ENCODE measurements around the gene CARS1.

Gene CARS1

DNA sequence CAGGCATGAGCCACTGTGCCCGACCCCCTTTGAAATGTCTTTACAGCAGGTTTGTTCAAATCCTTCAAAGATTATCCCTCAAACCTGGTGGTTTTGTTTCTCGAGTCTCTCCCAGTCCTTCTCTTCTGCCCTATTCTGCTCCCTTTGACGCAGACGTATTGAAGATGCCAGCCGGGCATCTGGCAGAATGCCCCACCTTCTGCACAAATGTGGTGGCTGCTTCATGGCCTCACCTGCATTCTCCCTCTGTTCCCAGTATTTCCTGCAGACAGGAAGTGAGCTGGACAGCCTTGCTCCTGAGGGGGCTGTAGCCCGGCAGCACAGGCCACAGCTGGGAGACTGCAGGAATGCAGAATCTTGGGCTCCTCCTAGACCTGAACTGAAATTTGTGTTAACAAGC is 60.2 kb downstream of the CARS1 start:
- ChIA-PET CTCF (interaction anchor here (0.6 to 1.0 kb wide), 2 partner anchors 22 to 72 kb away, joined by 4 read pairs; no protein-coding TSS in a partner anchor), POLR2A (interaction anchor here (1.0 kb wide), 1 partner anchor 17 kb away, joined by 3 read pairs; no protein-coding TSS in a partner anchor)
- DNase-seq (ENCODE audit: extremely low spot score): no peak
- no peak for TF ChIP-seq FOXK2 (IDR thresholded peaks at IDR 0.05)
- TF ChIP-seq FOXM1 (IDR thresholded peaks at IDR 0.05; ENCODE audit: borderline replicate concordance): no peak
- TF ChIP-seq TARDBP (IDR thresholded peaks at IDR 0.05): no peak
- TF ChIP-seq L3MBTL2 (conservative IDR thresholded peaks at IDR 0.05): no peak
- no peak for TF ChIP-seq CTBP1 (IDR thresholded peaks at IDR 0.05; ENCODE audit: borderline replicate concordance)
- TF ChIP-seq ZNF384 (IDR thresholded peaks at IDR 0.05): no peak
- no peak for TF ChIP-seq SUZ12 (IDR thresholded peaks at IDR 0.05)
- no peak for TF ChIP-seq ELF4 (IDR thresholded peaks at IDR 0.05)
- no peak for TF ChIP-seq NFRKB (IDR thresholded peaks at IDR 0.05)
- no peak for TF ChIP-seq LEF1 (IDR thresholded peaks at IDR 0.05; ENCODE audit: borderline replicate concordance)
- TF ChIP-seq ARNT (IDR thresholded peaks at IDR 0.05): no peak
- no peak for TF ChIP-seq FOXA1 (IDR thresholded peaks at IDR 0.05)
- no peak for TF ChIP-seq BHLHE40 (IDR thresholded peaks at IDR 0.05; ENCODE audit: borderline replicate concordance)
- TF ChIP-seq, protein P1, sequence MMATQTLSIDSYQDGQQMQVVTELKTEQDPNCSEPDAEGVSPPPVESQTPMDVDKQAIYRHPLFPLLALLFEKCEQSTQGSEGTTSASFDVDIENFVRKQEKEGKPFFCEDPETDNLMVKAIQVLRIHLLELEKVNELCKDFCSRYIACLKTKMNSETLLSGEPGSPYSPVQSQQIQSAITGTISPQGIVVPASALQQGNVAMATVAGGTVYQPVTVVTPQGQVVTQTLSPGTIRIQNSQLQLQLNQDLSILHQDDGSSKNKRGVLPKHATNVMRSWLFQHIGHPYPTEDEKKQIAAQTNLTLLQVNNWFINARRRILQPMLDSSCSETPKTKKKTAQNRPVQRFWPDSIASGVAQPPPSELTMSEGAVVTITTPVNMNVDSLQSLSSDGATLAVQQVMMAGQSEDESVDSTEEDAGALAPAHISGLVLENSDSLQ (IDR thresholded peaks at IDR 0.05): no peak
- TF ChIP-seq SP1 (IDR thresholded peaks at IDR 0.05): no peak
- TF ChIP-seq HDGF (IDR thresholded peaks at IDR 0.05; ENCODE audit: borderline replicate concordance): no peak

DNA sequence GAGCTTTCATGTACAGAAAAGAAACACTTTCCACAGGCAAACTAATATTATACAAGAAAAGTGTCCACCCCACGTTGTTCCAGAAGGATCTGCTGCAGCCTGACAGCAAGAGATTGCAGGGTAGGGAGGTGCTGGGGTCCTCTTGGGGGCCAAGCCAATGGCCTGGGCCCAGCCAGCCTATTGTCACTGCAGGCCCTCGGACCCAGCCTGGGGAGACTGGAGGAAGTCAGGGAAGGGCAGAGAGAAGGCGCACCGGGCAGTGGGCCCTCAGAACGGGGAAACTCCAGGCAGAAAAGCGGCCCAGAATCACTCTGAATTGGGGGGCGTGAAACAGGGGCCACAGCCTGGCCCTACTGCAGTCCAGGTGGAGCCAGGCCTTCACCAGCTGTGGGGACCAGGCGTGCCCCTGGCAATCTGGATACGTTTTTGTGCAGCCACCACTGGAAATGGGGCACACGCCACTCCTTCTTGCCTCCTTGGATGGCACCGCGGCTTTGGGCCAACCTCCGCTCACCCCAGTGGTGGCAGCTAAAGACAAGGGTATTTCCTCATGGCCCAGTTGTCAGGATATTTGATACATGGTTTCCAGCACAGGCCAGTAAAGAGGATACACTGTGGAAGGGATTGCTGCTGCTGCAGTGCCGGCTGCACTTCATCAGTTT is 61.2 kb downstream of the CARS1 start:
- DNase-seq (ENCODE audit: extremely low spot score): no peak
- POLR2A ChIA-PET: no interaction called here
- CTCF ChIA-PET: no interaction called here
- TF ChIP-seq SUZ12 (IDR thresholded peaks at IDR 0.05) (no peak), FOXA1 (IDR thresholded peaks at IDR 0.05) (no peak), NFRKB (IDR thresholded peaks at IDR 0.05) (no peak), FOXK2 (IDR thresholded peaks at IDR 0.05) (no peak), FOXM1 (IDR thresholded peaks at IDR 0.05; ENCODE audit: borderline replicate concordance) (no peak), BHLHE40 (IDR thresholded peaks at IDR 0.05; ENCODE audit: borderline replicate concordance) (no peak), TARDBP (IDR thresholded peaks at IDR 0.05) (no peak), CTBP1 (IDR thresholded peaks at IDR 0.05; ENCODE audit: borderline replicate concordance) (no peak)
- TF ChIP-seq, protein P1 (IDR thresholded peaks at IDR 0.05): no peak

DNA sequence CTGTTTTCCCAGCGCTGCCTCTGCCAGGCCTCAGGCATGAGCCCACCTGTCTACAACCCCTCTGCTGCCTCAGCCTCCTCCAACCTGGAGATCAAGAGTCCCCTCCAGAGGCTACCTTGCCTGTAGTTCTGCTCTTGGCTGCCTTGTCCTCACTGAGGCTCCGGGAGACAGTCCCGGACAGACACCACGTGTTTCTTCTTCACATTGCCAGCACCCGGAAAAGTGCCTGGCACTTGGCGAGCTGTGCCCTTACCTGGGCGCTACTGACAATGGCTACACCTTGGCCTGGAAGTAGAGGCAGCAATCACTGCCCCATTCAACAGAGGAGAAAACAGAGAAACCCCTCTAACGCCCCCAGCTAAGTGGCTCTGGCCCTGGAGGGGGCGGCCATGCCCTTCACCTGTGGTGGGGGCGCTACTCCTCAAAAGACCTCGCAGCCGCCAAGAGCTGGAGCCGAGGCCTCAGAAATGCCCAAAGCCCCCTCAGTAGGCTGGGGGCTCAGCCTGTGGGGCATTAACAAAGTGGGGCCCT is 62.1 kb downstream of the CARS1 start:
- CTCF ChIA-PET: no interaction called here
- DNase-seq (ENCODE audit: extremely low spot score): no peak
- no peak for TF ChIP-seq SUZ12 (IDR thresholded peaks at IDR 0.05)
- TF ChIP-seq TARDBP (IDR thresholded peaks at IDR 0.05): no peak
- TF ChIP-seq, protein P1 (IDR thresholded peaks at IDR 0.05): no peak
- TF ChIP-seq FOXA1 (IDR thresholded peaks at IDR 0.05): no peak
- no peak for TF ChIP-seq HDGF (IDR thresholded peaks at IDR 0.05; ENCODE audit: borderline replicate concordance)
- TF ChIP-seq NFRKB (IDR thresholded peaks at IDR 0.05): no peak
- no peak for TF ChIP-seq L3MBTL2 (conservative IDR thresholded peaks at IDR 0.05)
- no peak for TF ChIP-seq CTBP1 (IDR thresholded peaks at IDR 0.05; ENCODE audit: borderline replicate concordance)
- no peak for TF ChIP-seq LEF1 (IDR thresholded peaks at IDR 0.05; ENCODE audit: borderline replicate concordance)
- TF ChIP-seq BHLHE40 (IDR thresholded peaks at IDR 0.05; ENCODE audit: borderline replicate concordance): no peak
- no peak for TF ChIP-seq ARNT (IDR thresholded peaks at IDR 0.05)
- no peak for TF ChIP-seq ELF4 (IDR thresholded peaks at IDR 0.05)
- TF ChIP-seq ZNF384 (IDR thresholded peaks at IDR 0.05): no peak
- TF ChIP-seq FOXK2 (IDR thresholded peaks at IDR 0.05): no peak
- TF ChIP-seq FOXM1 (IDR thresholded peaks at IDR 0.05; ENCODE audit: borderline replicate concordance): no peak
- POLR2A ChIA-PET: no interaction called here

DNA sequence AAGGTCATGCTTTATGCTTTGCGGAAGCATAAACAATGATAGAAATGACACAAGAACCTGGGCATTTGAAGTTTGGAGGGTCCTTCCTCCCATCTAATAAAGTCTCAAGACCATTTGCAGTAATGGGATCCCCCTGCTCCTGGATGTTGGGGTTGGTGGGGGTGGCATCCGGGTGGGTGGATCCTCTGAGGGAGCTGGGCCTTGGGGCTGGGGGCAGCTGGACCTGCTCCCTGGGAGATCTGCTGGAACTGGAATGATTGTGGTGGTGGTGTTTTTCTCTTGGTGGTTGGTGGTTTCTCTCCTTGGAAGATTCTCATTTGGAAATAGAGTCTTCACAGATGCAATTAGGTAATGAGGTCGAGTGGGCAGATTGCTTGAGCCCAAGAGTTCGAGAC is 62.9 kb downstream of the CARS1 start:
- DNase-seq (ENCODE audit: extremely low spot score): no peak
- TF ChIP-seq SP1 (IDR thresholded peaks at IDR 0.05) (no peak), NFRKB (IDR thresholded peaks at IDR 0.05) (no peak), FOXK2 (IDR thresholded peaks at IDR 0.05) (no peak), LEF1 (IDR thresholded peaks at IDR 0.05; ENCODE audit: borderline replicate concordance) (no peak), L3MBTL2 (conservative IDR thresholded peaks at IDR 0.05) (no peak), CTBP1 (IDR thresholded peaks at IDR 0.05; ENCODE audit: borderline replicate concordance) (no peak), SUZ12 (IDR thresholded peaks at IDR 0.05) (no peak)
- POLR2A ChIA-PET: no interaction called here
- CTCF ChIA-PET: no interaction called here

DNA sequence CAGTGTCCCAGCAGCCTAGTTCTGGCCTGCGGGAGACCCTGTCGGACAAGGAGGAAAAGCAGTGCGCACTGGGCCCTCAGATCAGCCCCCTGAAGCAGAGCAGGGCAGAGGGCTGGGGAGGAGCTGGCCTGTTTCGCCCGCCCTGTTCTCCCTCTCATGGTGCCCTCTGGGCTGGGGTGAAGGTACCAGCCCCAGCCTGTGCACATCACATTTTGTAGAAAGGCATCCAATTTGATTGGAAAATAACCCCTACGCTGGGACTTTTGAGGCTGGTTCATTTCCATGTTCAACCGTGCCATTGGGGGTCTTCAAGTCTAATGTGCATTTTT is 64.3 kb downstream of the CARS1 start:
- ChIA-PET POLR2A (interaction anchor here (0.8 to 5.2 kb wide), 4 partner anchors 9 to 66 kb away, joined by 3 to 44 read pairs (median 8); no protein-coding TSS in a partner anchor), CTCF (no interaction called here)
- TF ChIP-seq SP1 (IDR thresholded peaks at IDR 0.05): no peak
- no peak for TF ChIP-seq BHLHE40 (IDR thresholded peaks at IDR 0.05; ENCODE audit: borderline replicate concordance)
- no peak for TF ChIP-seq NFRKB (IDR thresholded peaks at IDR 0.05)
- no peak for TF ChIP-seq FOXM1 (IDR thresholded peaks at IDR 0.05; ENCODE audit: borderline replicate concordance)
- TF ChIP-seq SUZ12 (IDR thresholded peaks at IDR 0.05): no peak
- TF ChIP-seq, protein P1 (IDR thresholded peaks at IDR 0.05): no peak
- no peak for TF ChIP-seq ZNF384 (IDR thresholded peaks at IDR 0.05)
- no peak for TF ChIP-seq L3MBTL2 (conservative IDR thresholded peaks at IDR 0.05)
- no peak for TF ChIP-seq ELF4 (IDR thresholded peaks at IDR 0.05)
- TF ChIP-seq FOXK2 (IDR thresholded peaks at IDR 0.05): no peak
- TF ChIP-seq CTBP1 (IDR thresholded peaks at IDR 0.05; ENCODE audit: borderline replicate concordance): no peak
- no peak for TF ChIP-seq ARNT (IDR thresholded peaks at IDR 0.05)
- no peak for DNase-seq (ENCODE audit: extremely low spot score)
